Testis (tissue), 3 donors: ENCODE measurements around the gene GALNT14. TPM values are rescaled to one million over a fixed set of nuclear protein-coding genes. Genes with fewer than 3 reads are reported as not detected.

ENCODE experiments used
- DNase-seq: peaks from one replicate; pipeline ENCODE4 v3.0.0-alpha.2; 2019
- H3K27ac ChIP-seq, 2 donors: fragments of 200-600 bp; sonication (generic); one replicate each; pipeline ENCODE4 v1.5.1; 2019
- H3K27me3 ChIP-seq: fragments of 200-600 bp; sonication (generic); one replicate; pipeline ENCODE4 v1.5.1; 2019
- H3K36me3 ChIP-seq: fragments of 200-600 bp; sonication (generic); one replicate; pipeline ENCODE4 v1.5.1; 2017; ENCODE audit warnings: low read depth; ENCODE audit errors: missing control alignments
- H3K4me1 ChIP-seq: fragments of 200-600 bp; sonication (generic); one replicate; pipeline ENCODE4 v1.5.1; 2019
- H3K4me3 ChIP-seq, 2 donors: fragments of 200-600 bp; sonication (generic); one replicate each; pipeline ENCODE4 v1.5.1; 2017 to 2019
- H3K9me3 ChIP-seq: fragments of 200-600 bp; sonication (generic); one replicate; pipeline ENCODE4 v1.5.1; 2017
- POLR2A ChIP-seq: fragments of 450-650 bp; IDR thresholded peaks from one replicate; pipeline ENCODE4 v1.6.1; 2017; ENCODE audit warnings: antibody characterized with exemption, mild to moderate bottlenecking, moderate library complexity
- WGBS, 2 donors: methylation state at CpG; one replicate each; pipeline ENCODE4 v1.1.5; 2018; 5-methylcytosine and 5-hydroxymethylcytosine counted together
- intact Hi-C: fragments of 100-400 bp; cut with DNase I; formaldehyde crosslinking; loops from one replicate; pipeline ENCODE4 v1.15.1; 2023; ENCODE audit warnings: low total_unique reads
- polyA plus RNA-seq: library from polyadenylated mRNA; stranded (reverse); fragments of 350-450 nt; fragmentation: Illumina TruSeq; extraction: RNeasy Lipid Tissue Mini Kit (QIAGEN cat#74804); gene quantifications from one replicate; pipeline ENCODE4 v1.2.3, GENCODE V29; 2014; ENCODE audit warnings: low read depth, low replicate concordance; ENCODE audit not compliant: insufficient read depth
- total RNA-seq, 2 donors: library from RNA; depleted of rRNA; stranded (reverse); fragments of >200 nt; gene quantifications; one replicate each; pipeline ENCODE4 v1.2.3, GENCODE V29; 2016
- TF ChIP-seq, protein P1 (sequence below), 3 experiments: fragments of 450-650 bp in 2 of 3; fragments of 200-600 bp in 1 of 3; sonication (generic) in 1 of 3; IDR thresholded peaks; one replicate each; pipeline ENCODE4 v1.5.1; 2016 to 2019; ENCODE audit warnings: antibody characterized with exemption in 3 of 3, mild to moderate bottlenecking in 2 of 3, moderate library complexity in 1 of 3

Gene GALNT14
- total and polyA plus RNA-seq, 3 donors from 2014 or later = 6.9 to 31.5 (median 11.6) TPM

- Histone ChIP-seq H3K27me3 (no peaks in the 10 kb centered on the region), H3K4me3 (no peak overlapping the region), H3K27ac (no peak overlapping the region), H3K9me3 (no peaks in the 10 kb centered on the region), H3K4me1 (peaks cover 26% of the 10 kb centered on the region), H3K36me3 (no peaks in the 10 kb centered on the region)
- intact Hi-C loops = no loop called here
- DNase-seq = no peak
- TF ChIP-seq, protein P1, sequence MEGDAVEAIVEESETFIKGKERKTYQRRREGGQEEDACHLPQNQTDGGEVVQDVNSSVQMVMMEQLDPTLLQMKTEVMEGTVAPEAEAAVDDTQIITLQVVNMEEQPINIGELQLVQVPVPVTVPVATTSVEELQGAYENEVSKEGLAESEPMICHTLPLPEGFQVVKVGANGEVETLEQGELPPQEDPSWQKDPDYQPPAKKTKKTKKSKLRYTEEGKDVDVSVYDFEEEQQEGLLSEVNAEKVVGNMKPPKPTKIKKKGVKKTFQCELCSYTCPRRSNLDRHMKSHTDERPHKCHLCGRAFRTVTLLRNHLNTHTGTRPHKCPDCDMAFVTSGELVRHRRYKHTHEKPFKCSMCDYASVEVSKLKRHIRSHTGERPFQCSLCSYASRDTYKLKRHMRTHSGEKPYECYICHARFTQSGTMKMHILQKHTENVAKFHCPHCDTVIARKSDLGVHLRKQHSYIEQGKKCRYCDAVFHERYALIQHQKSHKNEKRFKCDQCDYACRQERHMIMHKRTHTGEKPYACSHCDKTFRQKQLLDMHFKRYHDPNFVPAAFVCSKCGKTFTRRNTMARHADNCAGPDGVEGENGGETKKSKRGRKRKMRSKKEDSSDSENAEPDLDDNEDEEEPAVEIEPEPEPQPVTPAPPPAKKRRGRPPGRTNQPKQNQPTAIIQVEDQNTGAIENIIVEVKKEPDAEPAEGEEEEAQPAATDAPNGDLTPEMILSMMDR (IDR thresholded peaks at IDR 0.05) = no peak
- TF ChIP-seq POLR2A = no peak
- WGBS, 2 donors = 79 to 82% methylated on average over 5 of the region's 5 CpGs
These were observed 160.2 kb downstream of the GALNT14 start for GRCh38 chr2:30978044-30978443.

DNA sequence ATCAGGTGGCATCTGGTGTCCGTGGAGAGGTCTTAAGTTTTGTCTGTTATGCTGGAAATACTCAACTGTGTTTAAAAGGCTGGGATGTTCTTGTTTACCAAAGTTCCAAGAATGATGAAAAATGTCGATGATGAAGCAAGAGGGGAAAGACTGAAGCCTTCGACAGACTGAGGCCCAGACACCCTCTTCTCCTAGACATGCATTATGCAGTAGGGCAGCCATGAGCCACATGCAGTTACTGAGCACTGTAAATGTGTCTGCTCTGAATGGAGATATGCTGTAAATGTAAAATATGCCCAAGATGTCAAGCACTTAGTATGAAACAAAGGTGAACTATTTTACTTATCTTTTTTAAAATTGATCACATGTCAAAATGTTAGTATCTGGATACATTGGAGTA, 163.1 kb downstream of the GALNT14 start:
- Histone ChIP-seq H3K27ac (no peak overlapping the region), H3K9me3 (no peaks in the 10 kb centered on the region), H3K4me3 (no peak overlapping the region), H3K27me3 (no peaks in the 10 kb centered on the region), H3K36me3 (no peaks in the 10 kb centered on the region), H3K4me1 (peaks cover 12% of the 10 kb centered on the region)
- 86 to 89% methylated on average over 3 of the region's 3 CpGs for WGBS, 2 donors
- intact Hi-C loops = no loop called here
- DNase-seq = no peak
- no peak for TF ChIP-seq POLR2A
- TF ChIP-seq, protein P1 (IDR thresholded peaks at IDR 0.05) = no peak

GRCh38 chr2:30974554-30974953, 163.7 kb downstream of the GALNT14 start:
- H3K9me3 ChIP-seq = no peaks in the 10 kb centered on the region
- H3K27me3 ChIP-seq = no peaks in the 10 kb centered on the region
- no peaks in the 10 kb centered on the region for H3K36me3 ChIP-seq
- DNase-seq = no peak
- H3K4me1 ChIP-seq = peaks cover 6% of the 10 kb centered on the region
- intact Hi-C loops = no loop called here
- no peak overlapping the region for H3K4me3 ChIP-seq
- H3K27ac ChIP-seq = no peak overlapping the region
- TF ChIP-seq, protein P1 (IDR thresholded peaks at IDR 0.05) = no peak
- no peak for TF ChIP-seq POLR2A
- 55 to 59% methylated on average over 5 of the region's 5 CpGs for WGBS, 2 donors

DNA sequence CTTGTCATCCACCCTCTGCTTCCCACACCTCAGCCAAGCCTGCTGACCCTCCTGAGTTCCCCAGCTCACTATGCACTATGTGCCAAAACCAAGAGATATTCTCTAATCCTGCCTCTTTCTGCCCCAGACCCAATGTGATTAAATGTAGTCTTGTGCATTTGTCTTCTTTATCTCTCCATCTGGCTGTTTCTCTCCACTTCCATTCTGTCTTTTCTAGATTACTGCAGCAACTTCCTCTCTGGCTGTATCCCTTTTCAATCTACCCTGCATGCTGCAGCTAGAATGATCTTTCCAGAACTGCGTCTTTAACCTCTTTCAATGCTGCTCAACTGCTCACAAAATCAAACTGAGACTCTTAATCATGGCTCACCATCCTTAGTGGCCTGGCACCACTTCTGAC, 164.1 kb downstream of the GALNT14 start:
- WGBS, 2 donors = 88 to 90% methylated on average over 1 of the region's 1 CpG
- H3K4me1 ChIP-seq = peaks cover 1% of the 10 kb centered on the region
- H3K36me3 ChIP-seq = no peaks in the 10 kb centered on the region
- no peak overlapping the region for H3K27ac ChIP-seq
- H3K27me3 ChIP-seq = no peaks in the 10 kb centered on the region
- TF ChIP-seq POLR2A = no peak
- TF ChIP-seq, protein P1 (IDR thresholded peaks at IDR 0.05) = no peak
- no peak for DNase-seq
- no peak overlapping the region for H3K4me3 ChIP-seq
- intact Hi-C loops = no loop called here
- no peaks in the 10 kb centered on the region for H3K9me3 ChIP-seq

DNA sequence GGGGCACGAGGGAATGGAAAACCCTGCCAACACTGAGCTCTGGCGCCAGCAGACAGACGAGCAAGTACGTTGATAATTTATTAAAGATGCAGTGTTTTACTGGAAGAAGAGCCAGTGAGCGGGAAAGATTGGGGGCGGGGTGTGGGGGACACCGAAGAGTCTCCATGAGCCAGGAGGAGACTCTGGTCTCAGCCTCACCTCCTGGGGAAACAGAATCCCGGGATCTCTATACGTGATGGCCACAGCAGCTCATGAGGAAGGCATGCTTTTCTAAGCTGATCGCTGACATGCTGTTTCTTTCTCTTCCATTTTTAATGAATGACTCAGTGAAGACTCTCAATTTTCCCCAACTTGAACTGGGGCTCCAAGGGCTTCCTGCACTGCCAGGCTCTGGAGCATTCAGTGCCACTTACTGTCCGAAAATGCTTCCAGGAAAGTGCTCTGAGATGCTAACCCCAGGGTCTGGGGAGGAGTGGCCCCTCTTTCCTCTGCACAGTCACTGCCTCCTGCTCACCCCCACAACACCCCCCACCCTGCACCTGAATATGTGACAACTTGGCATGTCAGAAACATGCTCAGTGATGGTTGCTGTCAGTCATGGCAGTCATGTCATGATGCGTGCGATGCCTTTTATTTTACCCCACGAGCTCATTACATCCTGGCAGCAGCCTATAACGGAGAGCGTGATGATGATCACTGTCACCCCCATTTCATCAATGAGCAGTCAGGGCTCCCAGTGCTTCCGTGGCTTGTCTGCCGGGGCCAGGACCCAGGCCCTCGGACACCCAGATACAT, 166.8 kb downstream of the GALNT14 start:
- TF ChIP-seq POLR2A = no peak
- TF ChIP-seq, protein P1 (IDR thresholded peaks at IDR 0.05) = no peak
- H3K4me1 ChIP-seq = no peaks in the 10 kb centered on the region
- intact Hi-C loops = no loop called here
- no peak overlapping the region for H3K4me3 ChIP-seq
- no peaks in the 10 kb centered on the region for H3K27me3 ChIP-seq
- no peaks in the 10 kb centered on the region for H3K9me3 ChIP-seq
- WGBS, 2 donors = 87% methylated on average over 19 of the region's 19 CpGs
- no peaks in the 10 kb centered on the region for H3K36me3 ChIP-seq
- no peak overlapping the region for H3K27ac ChIP-seq
- no peak for DNase-seq
